ENCODE results near the gene C21orf58.
A peak's percentile ranks its signal among the peaks of the same experiment; 100 is the strongest.

DNA sequence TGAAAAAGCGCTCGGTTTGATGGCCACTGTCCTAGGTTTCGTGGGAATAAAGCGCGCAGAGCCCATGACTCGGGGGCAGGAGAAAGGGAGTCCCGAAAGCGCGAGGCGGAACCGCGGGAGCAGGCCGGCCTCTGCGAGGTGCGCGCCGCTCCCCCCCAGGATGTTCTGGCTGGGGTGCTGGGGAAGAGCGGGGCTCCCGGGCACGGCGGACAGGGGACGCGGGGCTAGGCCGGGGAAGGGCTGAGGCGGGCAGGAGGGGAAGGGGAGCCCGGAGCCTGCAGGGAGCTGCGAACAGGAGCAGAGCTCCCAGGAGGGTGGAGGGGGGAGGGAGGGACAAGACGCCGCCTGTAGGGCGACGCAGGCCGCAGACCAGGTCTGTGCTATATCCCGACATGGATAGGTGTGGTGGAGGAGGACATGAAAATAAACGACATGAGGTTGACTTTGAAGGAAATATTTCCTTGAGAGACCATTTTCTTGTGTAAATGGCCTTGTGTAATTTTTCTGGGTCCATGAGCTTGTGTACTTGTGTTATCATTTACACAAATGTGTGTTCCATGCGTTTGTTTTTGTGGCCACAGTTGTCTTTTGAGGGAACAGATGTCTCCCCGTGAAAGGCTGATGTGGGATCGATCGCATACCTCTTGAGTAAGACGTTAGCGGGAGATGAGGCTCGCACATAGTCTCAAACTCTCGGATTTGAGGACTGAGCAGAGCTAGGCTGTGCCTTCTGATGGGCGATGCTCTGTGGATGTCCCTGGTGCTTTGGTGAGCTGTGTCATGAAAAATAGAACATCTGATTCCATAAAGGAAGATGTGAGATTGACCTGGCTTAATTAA is 1.6 kb upstream of the C21orf58 start:
- TF ChIP-seq, protein P1, sequence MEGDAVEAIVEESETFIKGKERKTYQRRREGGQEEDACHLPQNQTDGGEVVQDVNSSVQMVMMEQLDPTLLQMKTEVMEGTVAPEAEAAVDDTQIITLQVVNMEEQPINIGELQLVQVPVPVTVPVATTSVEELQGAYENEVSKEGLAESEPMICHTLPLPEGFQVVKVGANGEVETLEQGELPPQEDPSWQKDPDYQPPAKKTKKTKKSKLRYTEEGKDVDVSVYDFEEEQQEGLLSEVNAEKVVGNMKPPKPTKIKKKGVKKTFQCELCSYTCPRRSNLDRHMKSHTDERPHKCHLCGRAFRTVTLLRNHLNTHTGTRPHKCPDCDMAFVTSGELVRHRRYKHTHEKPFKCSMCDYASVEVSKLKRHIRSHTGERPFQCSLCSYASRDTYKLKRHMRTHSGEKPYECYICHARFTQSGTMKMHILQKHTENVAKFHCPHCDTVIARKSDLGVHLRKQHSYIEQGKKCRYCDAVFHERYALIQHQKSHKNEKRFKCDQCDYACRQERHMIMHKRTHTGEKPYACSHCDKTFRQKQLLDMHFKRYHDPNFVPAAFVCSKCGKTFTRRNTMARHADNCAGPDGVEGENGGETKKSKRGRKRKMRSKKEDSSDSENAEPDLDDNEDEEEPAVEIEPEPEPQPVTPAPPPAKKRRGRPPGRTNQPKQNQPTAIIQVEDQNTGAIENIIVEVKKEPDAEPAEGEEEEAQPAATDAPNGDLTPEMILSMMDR (IDR thresholded peaks at IDR 0.05), result peak; percentile 8; the same call in 1 of the 2 replicates
- TF ChIP-seq, protein P2, sequence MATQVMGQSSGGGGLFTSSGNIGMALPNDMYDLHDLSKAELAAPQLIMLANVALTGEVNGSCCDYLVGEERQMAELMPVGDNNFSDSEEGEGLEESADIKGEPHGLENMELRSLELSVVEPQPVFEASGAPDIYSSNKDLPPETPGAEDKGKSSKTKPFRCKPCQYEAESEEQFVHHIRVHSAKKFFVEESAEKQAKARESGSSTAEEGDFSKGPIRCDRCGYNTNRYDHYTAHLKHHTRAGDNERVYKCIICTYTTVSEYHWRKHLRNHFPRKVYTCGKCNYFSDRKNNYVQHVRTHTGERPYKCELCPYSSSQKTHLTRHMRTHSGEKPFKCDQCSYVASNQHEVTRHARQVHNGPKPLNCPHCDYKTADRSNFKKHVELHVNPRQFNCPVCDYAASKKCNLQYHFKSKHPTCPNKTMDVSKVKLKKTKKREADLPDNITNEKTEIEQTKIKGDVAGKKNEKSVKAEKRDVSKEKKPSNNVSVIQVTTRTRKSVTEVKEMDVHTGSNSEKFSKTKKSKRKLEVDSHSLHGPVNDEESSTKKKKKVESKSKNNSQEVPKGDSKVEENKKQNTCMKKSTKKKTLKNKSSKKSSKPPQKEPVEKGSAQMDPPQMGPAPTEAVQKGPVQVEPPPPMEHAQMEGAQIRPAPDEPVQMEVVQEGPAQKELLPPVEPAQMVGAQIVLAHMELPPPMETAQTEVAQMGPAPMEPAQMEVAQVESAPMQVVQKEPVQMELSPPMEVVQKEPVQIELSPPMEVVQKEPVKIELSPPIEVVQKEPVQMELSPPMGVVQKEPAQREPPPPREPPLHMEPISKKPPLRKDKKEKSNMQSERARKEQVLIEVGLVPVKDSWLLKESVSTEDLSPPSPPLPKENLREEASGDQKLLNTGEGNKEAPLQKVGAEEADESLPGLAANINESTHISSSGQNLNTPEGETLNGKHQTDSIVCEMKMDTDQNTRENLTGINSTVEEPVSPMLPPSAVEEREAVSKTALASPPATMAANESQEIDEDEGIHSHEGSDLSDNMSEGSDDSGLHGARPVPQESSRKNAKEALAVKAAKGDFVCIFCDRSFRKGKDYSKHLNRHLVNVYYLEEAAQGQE (IDR thresholded peaks at IDR 0.05; ENCODE audit: insufficient read depth in 1 of 2, low read depth in 2 of 2, low read length in 1 of 2), result no peak

All from Panc1 (cell line).